Bronchial epithelial cell (primary cell): ENCODE data around the gene CMTM8. TPM values are rescaled to one million over a fixed set of nuclear protein-coding genes. Genes with fewer than 3 reads are reported as not detected.

Source experiments
- DNase-seq: peaks from one replicate; pipeline ENCODE4 v3.0.0-alpha.2; 2010; ENCODE audit warnings: low read depth
- FAIRE-seq: peaks from 2 replicates; lab custom pipeline; 2011; peaks lifted over from hg19 to GRCh38; lab: Jason Lieb, UNC
- H3K27me3 ChIP-seq: 2 replicates; pipeline ENCODE4 v1.5.1; 2011; ENCODE audit warnings: low read length; ENCODE audit not compliant: control insufficient read depth, insufficient read depth
- H3K36me3 ChIP-seq: 2 replicates; pipeline ENCODE4 v1.5.1; 2011; ENCODE audit warnings: low read length; ENCODE audit not compliant: control insufficient read depth, insufficient read depth
- H3K4me3 ChIP-seq: 2 replicates; pipeline ENCODE4 v1.5.1; 2011; ENCODE audit warnings: mild to moderate bottlenecking, low read depth, low read length, control low read depth
- CTCF ChIP-seq: IDR thresholded peaks from 2 replicates; pipeline ENCODE4 v1.5.1; 2011; ENCODE audit warnings: mild to moderate bottlenecking, moderate library complexity, low read length, control low read depth, inconsistent platforms; ENCODE audit not compliant: insufficient read depth, severe bottlenecking
- total RNA-seq: library from RNA; depleted of rRNA; stranded (reverse); fragments of >200 nt; gene quantifications from 2 replicates; pipeline ENCODE4 v1.2.1, GENCODE V29; 2014

The CMTM8 gene
- total RNA-seq, 1 donor from 2014 or later, result 0.79 TPM

- H3K27me3 ChIP-seq, result peaks cover 6% of the 10 kb centered on the region
- no peak for TF ChIP-seq CTCF
- no peak overlapping the region for H3K4me3 ChIP-seq
- no peak for FAIRE-seq
- no peak for DNase-seq
- H3K36me3 ChIP-seq, result no peaks in the 10 kb centered on the region
Observed at GRCh38 chr3:32197991-32198390, 40.5 kb upstream of the CMTM8 start.

GRCh38 chr3:32198714-32199113, 39.8 kb upstream of the CMTM8 start:
- FAIRE-seq (no peak), DNase-seq (no peak)
- no peaks in the 10 kb centered on the region for H3K36me3 ChIP-seq
- TF ChIP-seq CTCF, result no peak
- peaks cover 6% of the 10 kb centered on the region for H3K27me3 ChIP-seq
- no peak overlapping the region for H3K4me3 ChIP-seq

- H3K4me3 ChIP-seq, result no peak overlapping the region
- FAIRE-seq (no peak), DNase-seq (peak; percentile 7)
- H3K36me3 ChIP-seq, result no peaks in the 10 kb centered on the region
- TF ChIP-seq CTCF, result no peak
- peaks cover 6% of the 10 kb centered on the region for H3K27me3 ChIP-seq
Observed at GRCh38 chr3:32200490-32200889, 38.0 kb upstream of the CMTM8 start.

- Histone ChIP-seq H3K4me3 (no peak overlapping the region), H3K27me3 (peaks cover 6% of the 10 kb centered on the region), H3K36me3 (no peaks in the 10 kb centered on the region)
- TF ChIP-seq CTCF, result no peak
- DNase-seq (no peak), FAIRE-seq (no peak)
Observed at GRCh38 chr3:32200992-32201758, 37.3 kb upstream of the CMTM8 start.

GRCh38 chr3:32202496-32202895, 36.0 kb upstream of the CMTM8 start:
- Histone ChIP-seq H3K4me3 (no peak overlapping the region), H3K27me3 (peaks cover 3% of the 10 kb centered on the region), H3K36me3 (no peaks in the 10 kb centered on the region)
- TF ChIP-seq CTCF, result no peak
- FAIRE-seq (no peak), DNase-seq (no peak)

- FAIRE-seq (no peak), DNase-seq (peak; percentile 48)
- H3K4me3 ChIP-seq, result no peak overlapping the region
- H3K36me3 ChIP-seq, result no peaks in the 10 kb centered on the region
- no peak for TF ChIP-seq CTCF
- peaks cover 5% of the 10 kb centered on the region for H3K27me3 ChIP-seq
Observed at GRCh38 chr3:32203854-32204253, 34.6 kb upstream of the CMTM8 start.
